HCT116 (cell line): ENCODE data around the gene ZBTB16. TPM values are rescaled to one million over a fixed set of nuclear protein-coding genes. Genes with fewer than 3 reads are reported as not detected.

ENCODE experiments used
- ATAC-seq: fragments of 200-7000 bp; cut with Tn5 transposase; 2 replicates; pipeline ENCODE4 v1.9.1; 2020; ENCODE audit warnings: mild to moderate bottlenecking, moderate library complexity
- BruUV-seq: library from RNA; stranded (reverse); fragments of 400-500 nt; replicated peaks from 2 replicates; lab custom pipeline; 2021; lab: Mats Ljungman, UMichigan
- CTCF ChIA-PET: fragments of 300-600 bp; sonication (Branson Sonifier 250); formaldehyde crosslinking; loops from one replicate; lab custom pipeline; 2021; ENCODE audit warnings: antibody characterized with exemption; lab: Charles Lee
- POLR2A ChIA-PET: fragments of 300-600, 350-600 bp; sonication (Branson Sonifier 250); formaldehyde crosslinking; loops from one replicate; lab custom pipeline; 2021; ENCODE audit warnings: antibody characterized with exemption; lab: Charles Lee
- RAD21 ChIA-PET, 2 experiments: fragments of 300-600 bp; sonication (Branson Sonifier 250); formaldehyde crosslinking; loops; one replicate each; lab custom pipeline; 2023; ENCODE audit warnings: low total read pairs in 2 of 2; ENCODE audit not compliant: uncharacterized antibody in 2 of 2, unreplicated experiment in 2 of 2, low non-redundant PET in 1 of 2; lab: Charles Lee
- DNase-seq: peaks from one replicate; pipeline ENCODE4 v3.0.0-alpha.2; 2010; ENCODE audit warnings: low read depth, low spot score
- H2AFZ ChIP-seq: fragments of 200-600 bp; shearing (Covaris generic), sonication (generic); 2 replicates; pipeline ENCODE4 v1.6.1; 2017; ENCODE audit warnings: low read depth, mixed run types, mixed read lengths, antibody characterized with exemption, low read length; ENCODE audit not compliant: poor library complexity, severe bottlenecking
- H3K27ac ChIP-seq: 2 replicates; pipeline ENCODE4 v1.5.1; 2012; ENCODE audit warnings: low read depth, low read length
- H3K27me3 ChIP-seq: fragments of 200-600 bp; sonication (generic); 2 replicates; pipeline ENCODE4 v1.6.1; 2016; ENCODE audit warnings: mixed run types, low read length, mixed read lengths; ENCODE audit not compliant: insufficient read depth
- H3K36me3 ChIP-seq, 2 experiments: fragments of 200-500 bp in 1 of 2; fragments of 200-600 bp in 1 of 2; sonication (Bioruptor generic) in 1 of 2; sonication (generic) in 1 of 2; 2 replicates each; pipeline versions ENCODE4 v1.5.1 to v1.6.1; 2014 to 2016; ENCODE audit warnings: low read length in 2 of 2, inconsistent platforms in 1 of 2, mixed read lengths in 1 of 2, mixed run types in 1 of 2; ENCODE audit not compliant: insufficient read depth in 2 of 2, control insufficient read depth in 1 of 2
- H3K4me1 ChIP-seq, 2 experiments: fragments of 200-600 bp in 1 of 2; sonication (generic) in 1 of 2; 2 replicates each; pipeline versions ENCODE4 v1.5.1 to v1.6.1; 2012 to 2017; ENCODE audit warnings: low read length in 2 of 2, inconsistent platforms in 1 of 2, mild to moderate bottlenecking in 1 of 2, mixed read lengths in 1 of 2, mixed run types in 1 of 2, moderate library complexity in 1 of 2; ENCODE audit not compliant: insufficient read depth in 2 of 2, control insufficient read depth in 1 of 2
- H3K4me2 ChIP-seq: fragments of 200-600 bp; sonication (generic); 2 replicates; pipeline ENCODE4 v1.6.1; 2017; ENCODE audit warnings: mixed run types, low read length, mixed read lengths
- H3K4me3 ChIP-seq, 2 experiments: fragments of 200-600 bp in 1 of 2; sonication (generic) in 1 of 2; replicated peaks in 1 of 2; 2 replicates each; pipeline ENCODE4 v1.5.1; 2011 to 2016; ENCODE audit warnings: low read length in 2 of 2, control low read depth in 1 of 2, low read depth in 1 of 2, mild to moderate bottlenecking in 1 of 2, mixed read lengths in 1 of 2, mixed run types in 1 of 2
- H3K79me2 ChIP-seq: fragments of 200-600 bp; sonication (generic); 2 replicates; pipeline ENCODE4 v1.6.1; 2017; ENCODE audit warnings: mild to moderate bottlenecking, mixed run types, low read length, moderate library complexity, mixed read lengths; ENCODE audit not compliant: insufficient read depth
- H3K9ac ChIP-seq: fragments of 200-600 bp; sonication (generic); 2 replicates; pipeline ENCODE4 v1.6.1; 2016; ENCODE audit warnings: low read length, mixed read lengths
- H3K9me2 ChIP-seq: fragments of 200-600 bp; sonication (generic), shearing (Covaris generic); 2 replicates; pipeline ENCODE4 v1.6.1; 2017; ENCODE audit warnings: mixed run types, mild to moderate bottlenecking, moderate library complexity; ENCODE audit not compliant: insufficient read depth
- H3K9me3 ChIP-seq, 2 experiments: fragments of 200-500 bp in 1 of 2; fragments of 200-600 bp in 1 of 2; sonication (Bioruptor generic) in 1 of 2; sonication (generic) in 1 of 2; 2 replicates each; pipeline ENCODE4 v1.6.1; 2014 to 2017; ENCODE audit warnings: low read length in 2 of 2, mixed read lengths in 2 of 2, inconsistent platforms in 1 of 2, low read depth in 1 of 2, mild to moderate bottlenecking in 1 of 2, mixed run types in 1 of 2, moderate library complexity in 1 of 2; ENCODE audit not compliant: control insufficient read depth in 1 of 2, insufficient read depth in 1 of 2
- H4K20me1 ChIP-seq: fragments of 200-600 bp; sonication (generic), shearing (Covaris generic); 2 replicates; pipeline ENCODE4 v1.6.1; 2017; ENCODE audit warnings: mixed run types, mild to moderate bottlenecking, moderate library complexity; ENCODE audit not compliant: insufficient read depth
- ATF3 ChIP-seq: IDR thresholded peaks from 2 replicates; pipeline ENCODE4 v1.6.1; 2012
- CBX3 ChIP-seq: IDR thresholded peaks from 2 replicates; pipeline ENCODE4 v1.6.1; 2012; ENCODE audit warnings: low read depth
- CTCF ChIP-seq, 3 experiments: fragments of 200-600 bp in 1 of 3; sonication (generic) in 1 of 3; IDR thresholded peaks in 2 of 3; conservative IDR thresholded peaks in 1 of 3; 2 replicates each; pipeline ENCODE4 v1.5.1; 2012 to 2017; ENCODE audit warnings: low read depth in 2 of 3, low read length in 2 of 3, antibody characterized with exemption in 1 of 3, borderline replicate concordance in 1 of 3, control low read depth in 1 of 3, mild to moderate bottlenecking in 1 of 3, mixed read lengths in 1 of 3, mixed run types in 1 of 3, moderate library complexity in 1 of 3; ENCODE audit not compliant: insufficient read depth in 1 of 3
- ELF1 ChIP-seq: IDR thresholded peaks from 2 replicates; pipeline ENCODE4 v1.6.1; 2012; ENCODE audit warnings: low read depth, borderline replicate concordance
- EZH2 ChIP-seq: fragments of 200-600 bp; sonication (generic); IDR thresholded peaks from 2 replicates; pipeline ENCODE4 v1.6.1; 2017; ENCODE audit warnings: antibody characterized with exemption, mixed run types
- EZH2phosphoT487 ChIP-seq: fragments of 200-600 bp; IDR thresholded peaks from 2 replicates; pipeline ENCODE4 v1.6.1; 2018; ENCODE audit warnings: antibody characterized with exemption, borderline replicate concordance
- FOSL1 ChIP-seq: IDR thresholded peaks from 2 replicates; pipeline ENCODE4 v1.6.1; 2012; ENCODE audit warnings: low read depth
- JUND ChIP-seq: IDR thresholded peaks from 2 replicates; pipeline ENCODE4 v1.6.1; 2012
- MAX ChIP-seq: IDR thresholded peaks from 2 replicates; pipeline ENCODE4 v1.6.1; 2012
- POLR2A ChIP-seq: IDR thresholded peaks from 2 replicates; pipeline ENCODE4 v1.7.0; 2011; ENCODE audit warnings: borderline replicate concordance; ENCODE audit not compliant: insufficient read depth, insufficient read length; ENCODE audit errors: extremely low read depth
- RAD21 ChIP-seq: IDR thresholded peaks from 2 replicates; pipeline ENCODE4 v1.6.1; 2012; ENCODE audit warnings: low read depth, mild to moderate bottlenecking
- REST ChIP-seq: IDR thresholded peaks from 2 replicates; pipeline ENCODE4 v1.6.1; 2012; ENCODE audit warnings: low read depth
- SIN3A ChIP-seq: IDR thresholded peaks from 2 replicates; pipeline ENCODE4 v1.6.1; 2012; ENCODE audit warnings: low read depth
- SP1 ChIP-seq: IDR thresholded peaks from 2 replicates; pipeline ENCODE4 v1.6.1; 2012; ENCODE audit warnings: low read depth
- SRF ChIP-seq: IDR thresholded peaks from 2 replicates; pipeline ENCODE4 v1.6.1; 2012; ENCODE audit warnings: low read depth
- TCF7L2 ChIP-seq: IDR thresholded peaks from 2 replicates; pipeline ENCODE4 v1.7.0; 2011; ENCODE audit warnings: borderline replicate concordance, inconsistent platforms; ENCODE audit not compliant: insufficient read depth, insufficient read length; ENCODE audit errors: extremely low read depth
- ZBTB33 ChIP-seq: IDR thresholded peaks from 2 replicates; pipeline ENCODE4 v1.6.1; 2011; ENCODE audit warnings: mild to moderate bottlenecking, low read length, moderate library complexity; ENCODE audit not compliant: insufficient replicate concordance; ENCODE audit errors: extremely low read depth
- ZFX ChIP-seq: fragments of 450-650 bp; IDR thresholded peaks from 2 replicates; pipeline ENCODE4 v1.6.1; 2017
- ZNF274 ChIP-seq: fragments of 200-500 bp; sonication (Bioruptor generic); IDR thresholded peaks from 2 replicates; pipeline ENCODE4 v1.6.1; 2014; ENCODE audit warnings: mild to moderate bottlenecking, low read depth, low read length, inconsistent platforms
- intact Hi-C: fragments of 100-400 bp; cut with micrococcal nuclease; formaldehyde crosslinking; loops from 2 replicates; pipeline ENCODE4 v1.10.0; 2022
- total RNA-seq: library from RNA; stranded (reverse); gene quantifications from one replicate; pipeline ENCODE4 v1.2.1, GENCODE V29; 2021; ENCODE audit not compliant: unreplicated experiment

The ZBTB16 gene
- total RNA-seq, 1 experiment from 2014 or later = 0.30 TPM

- no peak overlapping the region for H2AFZ ChIP-seq
- no peaks in the 10 kb centered on the region for H3K4me1 ChIP-seq
- H3K27ac ChIP-seq = no peak overlapping the region
- intact Hi-C loops = no loop called here
- H4K20me1 ChIP-seq = no peaks in the 10 kb centered on the region
- no peak overlapping the region for H3K4me2 ChIP-seq
- no peaks in the 10 kb centered on the region for H3K79me2 ChIP-seq
- H3K9me2 ChIP-seq = no peaks in the 10 kb centered on the region
- no TSS peak for BruUV-seq
- DNase-seq = no peak
- H3K27me3 ChIP-seq = peaks cover 3% of the 10 kb centered on the region; the same call in 1 of the 2 replicates
- H3K4me3 ChIP-seq = no peak overlapping the region
- H3K9ac ChIP-seq = no peak overlapping the region
- ChIA-PET RAD21 (no interaction called here), CTCF (interaction anchor here (6.6 kb wide), 1 partner anchor 265 kb away, joined by 74 read pairs; no protein-coding TSS in a partner anchor), POLR2A (no interaction called here)
- H3K9me3 ChIP-seq = no peaks in the 10 kb centered on the region
- no peak for ATAC-seq
- H3K36me3 ChIP-seq = no peaks in the 10 kb centered on the region
- no peak for TF ChIP-seq ZNF274
- TF ChIP-seq CBX3 = no peak
- TF ChIP-seq POLR2A = no peak
- TF ChIP-seq SIN3A = no peak
- TF ChIP-seq ELF1 = no peak
- no peak for TF ChIP-seq FOSL1
- TF ChIP-seq ZBTB33 = no peak
- TF ChIP-seq ZFX = no peak
- no peak for TF ChIP-seq EZH2
- no peak for TF ChIP-seq TCF7L2
- TF ChIP-seq JUND = no peak
- TF ChIP-seq REST = no peak
- TF ChIP-seq SP1 = no peak
- TF ChIP-seq EZH2phosphoT487 = no peak
- TF ChIP-seq SRF = no peak
- TF ChIP-seq ATF3 = no peak
- TF ChIP-seq RAD21 = no peak
- no peak for TF ChIP-seq CTCF (IDR thresholded peaks at IDR 0.05 in 2 of 3, conservative IDR thresholded peaks at IDR 0.05 in 1 of 3; ENCODE audit: borderline replicate concordance in 1 of 3, insufficient read depth in 1 of 3, low read depth in 2 of 3, low read length in 2 of 3)
- no peak for TF ChIP-seq MAX
Measured at GRCh38 chr11:114257621-114258558, 198.4 kb downstream of the ZBTB16 start.
